ENCODE measurements around the gene ADRA2C.

The ADRA2C gene

GRCh38 chr4:3729188-3729881 lies 36.9 kb upstream of the ADRA2C start:
- no peak overlapping the region for H3K27ac ChIP-seq
- no peak for TF ChIP-seq ZFX (IDR thresholded peaks at IDR 0.05; ENCODE audit: borderline replicate concordance)
- TF ChIP-seq CTCF (IDR thresholded peaks at IDR 0.05), result no peak

- TF ChIP-seq ZFX (IDR thresholded peaks at IDR 0.05; ENCODE audit: borderline replicate concordance), result no peak
- no peak for TF ChIP-seq CTCF (IDR thresholded peaks at IDR 0.05)
- H3K27ac ChIP-seq, result no peak overlapping the region
Measured at GRCh38 chr4:3729882-3730226, 36.3 kb upstream of the ADRA2C start.

GRCh38 chr4:3730422-3731190 lies 35.6 kb upstream of the ADRA2C start:
- no peak overlapping the region for H3K27ac ChIP-seq
- TF ChIP-seq CTCF (IDR thresholded peaks at IDR 0.05) (no peak), ZFX (IDR thresholded peaks at IDR 0.05; ENCODE audit: borderline replicate concordance) (no peak)

- H3K27ac ChIP-seq, result no peak overlapping the region
- TF ChIP-seq CTCF (IDR thresholded peaks at IDR 0.05) (no peak), ZFX (IDR thresholded peaks at IDR 0.05; ENCODE audit: borderline replicate concordance) (no peak)
Measured at GRCh38 chr4:3732076-3733028, 33.8 kb upstream of the ADRA2C start.

GRCh38 chr4:3733195-3733594 lies 33.0 kb upstream of the ADRA2C start:
- no peak overlapping the region for H3K27ac ChIP-seq
- TF ChIP-seq CTCF (IDR thresholded peaks at IDR 0.05), result no peak
- no peak for TF ChIP-seq ZFX (IDR thresholded peaks at IDR 0.05; ENCODE audit: borderline replicate concordance)

- H3K27ac ChIP-seq, result no peak overlapping the region
- TF ChIP-seq ZFX (IDR thresholded peaks at IDR 0.05; ENCODE audit: borderline replicate concordance), result no peak
- no peak for TF ChIP-seq CTCF (IDR thresholded peaks at IDR 0.05)
Measured at GRCh38 chr4:3735196-3735595, 31.0 kb upstream of the ADRA2C start.
